Transverse colon (tissue), 4 donors: ENCODE measurements around the gene NDUFA1.

Source experiments
- POLR2A ChIP-seq: fragments of 450-650 bp; IDR thresholded peaks from one replicate; pipeline ENCODE4 v1.6.1; 2016; ENCODE audit warnings: antibody characterized with exemption, mild to moderate bottlenecking, moderate library complexity
- POLR2AphosphoS5 ChIP-seq, 3 donors: sonication (generic); formaldehyde crosslinking; IDR thresholded peaks; one replicate each; pipeline ENCODE4 v1.6.1; 2016; ENCODE audit warnings: antibody characterized with exemption in 3 of 3
- TF ChIP-seq, protein P1 (sequence below), 5 experiments: fragments of 200-600 bp in 3 of 5; fragments of 450-650 bp in 2 of 5; sonication (generic) in 3 of 5; IDR thresholded peaks; 1 replicate in 2 of 5; 2 replicates in 3 of 5; pipeline ENCODE4 v1.5.1; 2016 to 2017; ENCODE audit warnings: antibody characterized with exemption in 5 of 5, inconsistent platforms in 3 of 5, mild to moderate bottlenecking in 2 of 5, moderate library complexity in 1 of 5

DNA sequence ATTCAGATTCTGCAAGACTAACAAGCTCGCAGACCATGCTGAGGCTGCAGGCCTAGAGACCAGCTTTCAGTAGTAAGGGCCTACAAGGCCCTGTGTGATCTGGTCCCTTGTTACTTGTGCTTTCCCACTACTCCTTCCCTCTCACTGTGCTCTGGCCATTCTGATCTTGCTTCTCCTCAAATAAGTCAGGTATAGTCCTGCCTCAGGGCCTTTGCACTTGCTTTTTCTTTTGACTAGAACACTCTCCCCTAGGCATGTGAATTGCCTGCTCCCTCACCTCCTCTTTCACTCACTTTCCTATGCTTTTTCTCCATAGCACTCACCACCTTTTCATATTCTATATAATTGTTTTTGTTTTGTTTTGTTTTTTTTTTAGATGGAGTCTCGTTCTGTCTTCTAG is 46.2 kb downstream of the NDUFA1 start:
- no peak for TF ChIP-seq POLR2AphosphoS5 (IDR thresholded peaks at IDR 0.05)
- no peak for TF ChIP-seq POLR2A
- TF ChIP-seq, protein P1, sequence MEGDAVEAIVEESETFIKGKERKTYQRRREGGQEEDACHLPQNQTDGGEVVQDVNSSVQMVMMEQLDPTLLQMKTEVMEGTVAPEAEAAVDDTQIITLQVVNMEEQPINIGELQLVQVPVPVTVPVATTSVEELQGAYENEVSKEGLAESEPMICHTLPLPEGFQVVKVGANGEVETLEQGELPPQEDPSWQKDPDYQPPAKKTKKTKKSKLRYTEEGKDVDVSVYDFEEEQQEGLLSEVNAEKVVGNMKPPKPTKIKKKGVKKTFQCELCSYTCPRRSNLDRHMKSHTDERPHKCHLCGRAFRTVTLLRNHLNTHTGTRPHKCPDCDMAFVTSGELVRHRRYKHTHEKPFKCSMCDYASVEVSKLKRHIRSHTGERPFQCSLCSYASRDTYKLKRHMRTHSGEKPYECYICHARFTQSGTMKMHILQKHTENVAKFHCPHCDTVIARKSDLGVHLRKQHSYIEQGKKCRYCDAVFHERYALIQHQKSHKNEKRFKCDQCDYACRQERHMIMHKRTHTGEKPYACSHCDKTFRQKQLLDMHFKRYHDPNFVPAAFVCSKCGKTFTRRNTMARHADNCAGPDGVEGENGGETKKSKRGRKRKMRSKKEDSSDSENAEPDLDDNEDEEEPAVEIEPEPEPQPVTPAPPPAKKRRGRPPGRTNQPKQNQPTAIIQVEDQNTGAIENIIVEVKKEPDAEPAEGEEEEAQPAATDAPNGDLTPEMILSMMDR (IDR thresholded peaks at IDR 0.05): no peak
